Measurements from ENCODE around the gene DPP3. TPM values are rescaled to one million over a fixed set of nuclear protein-coding genes. Genes with fewer than 3 reads are reported as not detected.

DPP3 gene
- polyA plus RNA-seq, 2 donors = 16.3 to 29.6 TPM

GRCh38 chr11:66494935-66495334, 14.7 kb downstream of the DPP3 start:
- H3K27me3 ChIP-seq (ENCODE audit: control insufficient read depth in 1 of 2, insufficient read depth in 2 of 2, low read length in 2 of 2) = no peaks in the 10 kb centered on the region
- H3K4me1 ChIP-seq (ENCODE audit: control insufficient read depth in 2 of 2, insufficient read depth in 2 of 2, low read length in 1 of 2) = no peaks in the 10 kb centered on the region
- no peak overlapping the region for H3K4me3 ChIP-seq (ENCODE audit: low read depth in 1 of 2, low read length in 2 of 2)
- no peak overlapping the region for H3K27ac ChIP-seq (ENCODE audit: low read depth in 2 of 2, low read length in 1 of 2)
- H3K9me3 ChIP-seq (ENCODE audit: control insufficient read depth in 2 of 2, insufficient read depth in 1 of 2, low read depth in 1 of 2, low read length in 1 of 2) = no peaks in the 10 kb centered on the region
- peaks cover 7 to 22% of the 10 kb centered on the region in 2 donors for H3K36me3 ChIP-seq (ENCODE audit: control insufficient read depth in 2 of 2, insufficient read depth in 2 of 2, low read length in 1 of 2)
- 89 to 91% methylated on average over 14 of the region's 14 CpGs for WGBS, 2 donors

GRCh38 chr11:66495401-66495854, 15.2 kb downstream of the DPP3 start:
- H3K4me3 ChIP-seq (ENCODE audit: low read depth in 1 of 2, low read length in 2 of 2) = no peak overlapping the region
- no peaks in the 10 kb centered on the region for H3K27me3 ChIP-seq (ENCODE audit: control insufficient read depth in 1 of 2, insufficient read depth in 2 of 2, low read length in 2 of 2)
- WGBS, 2 donors = 93 to 96% methylated on average over 17 of the region's 17 CpGs
- H3K4me1 ChIP-seq (ENCODE audit: control insufficient read depth in 2 of 2, insufficient read depth in 2 of 2, low read length in 1 of 2) = no peaks in the 10 kb centered on the region
- no peak overlapping the region for H3K27ac ChIP-seq (ENCODE audit: low read depth in 2 of 2, low read length in 1 of 2)
- peaks cover 7 to 22% of the 10 kb centered on the region in 2 donors for H3K36me3 ChIP-seq (ENCODE audit: control insufficient read depth in 2 of 2, insufficient read depth in 2 of 2, low read length in 1 of 2)
- H3K9me3 ChIP-seq (ENCODE audit: control insufficient read depth in 2 of 2, insufficient read depth in 1 of 2, low read depth in 1 of 2, low read length in 1 of 2) = no peaks in the 10 kb centered on the region

GRCh38 chr11:66497206-66497605, 17.0 kb downstream of the DPP3 start:
- Histone ChIP-seq H3K9me3 (ENCODE audit: control insufficient read depth in 2 of 2, insufficient read depth in 1 of 2, low read depth in 1 of 2, low read length in 1 of 2) (no peaks in the 10 kb centered on the region), H3K36me3 (ENCODE audit: control insufficient read depth in 2 of 2, insufficient read depth in 2 of 2, low read length in 1 of 2) (peaks cover 7 to 22% of the 10 kb centered on the region in 2 donors), H3K4me1 (ENCODE audit: control insufficient read depth in 2 of 2, insufficient read depth in 2 of 2, low read length in 1 of 2) (no peaks in the 10 kb centered on the region), H3K4me3 (ENCODE audit: low read depth in 1 of 2, low read length in 2 of 2) (no peak overlapping the region), H3K27ac (ENCODE audit: low read depth in 2 of 2, low read length in 1 of 2) (no peak overlapping the region), H3K27me3 (ENCODE audit: control insufficient read depth in 1 of 2, insufficient read depth in 2 of 2, low read length in 2 of 2) (no peaks in the 10 kb centered on the region)
- WGBS, 2 donors = 97 to 99% methylated on average over 16 of the region's 16 CpGs

GRCh38 chr11:66498506-66498905, 18.3 kb downstream of the DPP3 start:
- no peak overlapping the region for H3K27ac ChIP-seq (ENCODE audit: low read depth in 2 of 2, low read length in 1 of 2)
- H3K4me1 ChIP-seq (ENCODE audit: control insufficient read depth in 2 of 2, insufficient read depth in 2 of 2, low read length in 1 of 2) = no peaks in the 10 kb centered on the region
- 92 to 96% methylated on average over 5 of the region's 5 CpGs for WGBS, 2 donors
- H3K27me3 ChIP-seq (ENCODE audit: control insufficient read depth in 1 of 2, insufficient read depth in 2 of 2, low read length in 2 of 2) = no peaks in the 10 kb centered on the region
- no peaks in the 10 kb centered on the region for H3K9me3 ChIP-seq (ENCODE audit: control insufficient read depth in 2 of 2, insufficient read depth in 1 of 2, low read depth in 1 of 2, low read length in 1 of 2)
- peaks cover 4 to 10% of the 10 kb centered on the region in 2 donors for H3K36me3 ChIP-seq (ENCODE audit: control insufficient read depth in 2 of 2, insufficient read depth in 2 of 2, low read length in 1 of 2)
- no peak overlapping the region for H3K4me3 ChIP-seq (ENCODE audit: low read depth in 1 of 2, low read length in 2 of 2)

- H3K4me3 ChIP-seq (ENCODE audit: low read depth in 1 of 2, low read length in 2 of 2) = no peak overlapping the region
- no peaks in the 10 kb centered on the region for H3K4me1 ChIP-seq (ENCODE audit: control insufficient read depth in 2 of 2, insufficient read depth in 2 of 2, low read length in 1 of 2)
- H3K9me3 ChIP-seq (ENCODE audit: control insufficient read depth in 2 of 2, insufficient read depth in 1 of 2, low read depth in 1 of 2, low read length in 1 of 2) = no peaks in the 10 kb centered on the region
- peaks cover 0 to 11% of the 10 kb centered on the region in 2 donors for H3K36me3 ChIP-seq (ENCODE audit: control insufficient read depth in 2 of 2, insufficient read depth in 2 of 2, low read length in 1 of 2)
- H3K27me3 ChIP-seq (ENCODE audit: control insufficient read depth in 1 of 2, insufficient read depth in 2 of 2, low read length in 2 of 2) = no peaks in the 10 kb centered on the region
- no peak overlapping the region for H3K27ac ChIP-seq (ENCODE audit: low read depth in 2 of 2, low read length in 1 of 2)
- WGBS, 2 donors = 32 to 97% methylated on average over 1 of the region's 1 CpG
These were observed 25.1 kb downstream of the DPP3 start for GRCh38 chr11:66505276-66505816.

GRCh38 chr11:66509131-66509561, 28.9 kb downstream of the DPP3 start:
- Histone ChIP-seq H3K4me3 (ENCODE audit: low read depth in 1 of 2, low read length in 2 of 2) (no peak overlapping the region), H3K27ac (ENCODE audit: low read depth in 2 of 2, low read length in 1 of 2) (no peak overlapping the region), H3K9me3 (ENCODE audit: control insufficient read depth in 2 of 2, insufficient read depth in 1 of 2, low read depth in 1 of 2, low read length in 1 of 2) (no peaks in the 10 kb centered on the region), H3K4me1 (ENCODE audit: control insufficient read depth in 2 of 2, insufficient read depth in 2 of 2, low read length in 1 of 2) (peaks cover 0 to 2% of the 10 kb centered on the region in 2 donors), H3K36me3 (ENCODE audit: control insufficient read depth in 2 of 2, insufficient read depth in 2 of 2, low read length in 1 of 2) (peaks cover 1 to 11% of the 10 kb centered on the region in 2 donors), H3K27me3 (ENCODE audit: control insufficient read depth in 1 of 2, insufficient read depth in 2 of 2, low read length in 2 of 2) (no peaks in the 10 kb centered on the region)
- 76 to 78% methylated on average over 7 of the region's 7 CpGs for WGBS, 2 donors

- Histone ChIP-seq H3K36me3 (ENCODE audit: control insufficient read depth in 2 of 2, insufficient read depth in 2 of 2, low read length in 1 of 2) (peaks cover 2 to 3% of the 10 kb centered on the region in 2 donors), H3K4me1 (ENCODE audit: control insufficient read depth in 2 of 2, insufficient read depth in 2 of 2, low read length in 1 of 2) (peaks cover 0 to 2% of the 10 kb centered on the region in 2 donors), H3K9me3 (ENCODE audit: control insufficient read depth in 2 of 2, insufficient read depth in 1 of 2, low read depth in 1 of 2, low read length in 1 of 2) (no peaks in the 10 kb centered on the region), H3K27ac (ENCODE audit: low read depth in 2 of 2, low read length in 1 of 2) (peak within 1 kb of the TSS; percentile 5 to 51), H3K4me3 (ENCODE audit: low read depth in 1 of 2, low read length in 2 of 2) (peak within 1 kb of the TSS; percentile 59 to 79), H3K27me3 (ENCODE audit: control insufficient read depth in 1 of 2, insufficient read depth in 2 of 2, low read length in 2 of 2) (no peaks in the 10 kb centered on the region)
- 1 to 2% methylated on average over 31 of the region's 31 CpGs for WGBS, 2 donors
These were observed 30.2 kb downstream of the DPP3 start, which contains the start of gene BBS1 for GRCh38 chr11:66510271-66510989. Gene BBS1, plus strand, starts transcription at chr11:66510635. Its CDS starts 25 bp downstream, at chr11:66510660.

GRCh38 chr11:66510990-66511339, 30.7 kb downstream of the DPP3 start:
- H3K27ac ChIP-seq (ENCODE audit: low read depth in 2 of 2, low read length in 1 of 2) = peak overlapping the region in 1 of 2 donors; percentile 22
- no peaks in the 10 kb centered on the region for H3K9me3 ChIP-seq (ENCODE audit: control insufficient read depth in 2 of 2, insufficient read depth in 1 of 2, low read depth in 1 of 2, low read length in 1 of 2)
- H3K4me1 ChIP-seq (ENCODE audit: control insufficient read depth in 2 of 2, insufficient read depth in 2 of 2, low read length in 1 of 2) = peaks cover 0 to 2% of the 10 kb centered on the region in 2 donors
- H3K4me3 ChIP-seq (ENCODE audit: low read depth in 1 of 2, low read length in 2 of 2) = peak overlapping the region; percentile 59 to 79
- H3K27me3 ChIP-seq (ENCODE audit: control insufficient read depth in 1 of 2, insufficient read depth in 2 of 2, low read length in 2 of 2) = no peaks in the 10 kb centered on the region
- peaks cover 2 to 3% of the 10 kb centered on the region in 2 donors for H3K36me3 ChIP-seq (ENCODE audit: control insufficient read depth in 2 of 2, insufficient read depth in 2 of 2, low read length in 1 of 2)
- 5 to 9% methylated on average over 5 of the region's 5 CpGs for WGBS, 2 donors

- no peak overlapping the region for H3K4me3 ChIP-seq (ENCODE audit: low read depth in 1 of 2, low read length in 2 of 2)
- no peaks in the 10 kb centered on the region for H3K4me1 ChIP-seq (ENCODE audit: control insufficient read depth in 2 of 2, insufficient read depth in 2 of 2, low read length in 1 of 2)
- no peaks in the 10 kb centered on the region for H3K27me3 ChIP-seq (ENCODE audit: control insufficient read depth in 1 of 2, insufficient read depth in 2 of 2, low read length in 2 of 2)
- no peak overlapping the region for H3K27ac ChIP-seq (ENCODE audit: low read depth in 2 of 2, low read length in 1 of 2)
- peaks cover 8 to 19% of the 10 kb centered on the region in 2 donors for H3K36me3 ChIP-seq (ENCODE audit: control insufficient read depth in 2 of 2, insufficient read depth in 2 of 2, low read length in 1 of 2)
- no peaks in the 10 kb centered on the region for H3K9me3 ChIP-seq (ENCODE audit: control insufficient read depth in 2 of 2, insufficient read depth in 1 of 2, low read depth in 1 of 2, low read length in 1 of 2)
- WGBS, 2 donors = 91 to 95% methylated on average over 11 of the region's 11 CpGs
These were observed 43.4 kb downstream of the DPP3 start for GRCh38 chr11:66523611-66524010.

All from esophagus (tissue), 2 donors.